ENCODE data around the gene IER5.

- TF ChIP-seq CTCF (CRISPR knock-in tag; IDR thresholded peaks at IDR 0.05) (no peak), TARDBP (CRISPR knock-in tag; IDR thresholded peaks at IDR 0.05) (no peak), CBFB (CRISPR knock-in tag; IDR thresholded peaks at IDR 0.05) (no peak), ZNF512 (CRISPR knock-in tag; IDR thresholded peaks at IDR 0.05) (no peak), EP300 (IDR thresholded peaks at IDR 0.05; ENCODE audit: low read depth in 2 of 2, low read length in 2 of 2) (no peak), EP300 (CRISPR knock-in tag; IDR thresholded peaks at IDR 0.05; ENCODE audit: borderline replicate concordance) (no peak), CBX5 (CRISPR knock-in tag; IDR thresholded peaks at IDR 0.05; ENCODE audit: borderline replicate concordance) (no peak), HOXA7 (CRISPR knock-in tag; IDR thresholded peaks at IDR 0.05) (no peak), ZNF484 (CRISPR knock-in tag; IDR thresholded peaks at IDR 0.05; ENCODE audit: borderline replicate concordance, low read depth) (no peak), FOXP1 (IDR thresholded peaks at IDR 0.05) (no peak), FOXP1 (CRISPR knock-in tag; IDR thresholded peaks at IDR 0.05) (no peak)
- TF ChIP-seq, protein P1, sequence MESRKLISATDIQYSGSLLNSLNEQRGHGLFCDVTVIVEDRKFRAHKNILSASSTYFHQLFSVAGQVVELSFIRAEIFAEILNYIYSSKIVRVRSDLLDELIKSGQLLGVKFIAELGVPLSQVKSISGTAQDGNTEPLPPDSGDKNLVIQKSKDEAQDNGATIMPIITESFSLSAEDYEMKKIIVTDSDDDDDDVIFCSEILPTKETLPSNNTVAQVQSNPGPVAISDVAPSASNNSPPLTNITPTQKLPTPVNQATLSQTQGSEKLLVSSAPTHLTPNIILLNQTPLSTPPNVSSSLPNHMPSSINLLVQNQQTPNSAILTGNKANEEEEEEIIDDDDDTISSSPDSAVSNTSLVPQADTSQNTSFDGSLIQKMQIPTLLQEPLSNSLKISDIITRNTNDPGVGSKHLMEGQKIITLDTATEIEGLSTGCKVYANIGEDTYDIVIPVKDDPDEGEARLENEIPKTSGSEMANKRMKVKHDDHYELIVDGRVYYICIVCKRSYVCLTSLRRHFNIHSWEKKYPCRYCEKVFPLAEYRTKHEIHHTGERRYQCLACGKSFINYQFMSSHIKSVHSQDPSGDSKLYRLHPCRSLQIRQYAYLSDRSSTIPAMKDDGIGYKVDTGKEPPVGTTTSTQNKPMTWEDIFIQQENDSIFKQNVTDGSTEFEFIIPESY (CRISPR knock-in tag; IDR thresholded peaks at IDR 0.05), result no peak
Observed at GRCh38 chr1:181106479-181106878, 18.0 kb downstream of the IER5 start.
